LNCAP (cell line): ENCODE results near the gene CREB5.

ENCODE experiments used
- TF ChIP-seq, protein P1 (sequence below): fragments of 450-650 bp; IDR thresholded peaks from 2 replicates; pipeline ENCODE4 v1.5.1; 2017; ENCODE audit warnings: mild to moderate bottlenecking

Gene CREB5

DNA sequence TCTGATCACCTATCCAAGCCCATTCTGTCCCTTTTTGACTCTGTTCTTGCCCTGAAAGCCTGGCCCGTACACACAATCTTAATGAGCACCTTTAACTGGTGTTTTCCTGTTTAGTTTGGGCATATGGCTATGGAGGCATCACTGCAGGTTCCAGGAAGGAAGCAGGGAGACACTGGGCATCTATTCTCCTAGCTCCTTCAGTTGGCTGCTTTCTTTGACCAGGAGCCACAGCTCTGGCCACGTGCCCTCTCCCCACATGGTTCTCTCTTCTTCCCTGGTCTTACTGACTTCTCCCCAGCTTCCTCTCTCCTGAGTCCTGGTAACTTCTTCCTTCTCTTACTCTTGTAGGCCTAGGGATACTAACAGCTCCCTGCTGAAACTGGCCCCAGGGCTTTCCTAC, 144.4 kb downstream of the CREB5 start:
- TF ChIP-seq, protein P1, sequence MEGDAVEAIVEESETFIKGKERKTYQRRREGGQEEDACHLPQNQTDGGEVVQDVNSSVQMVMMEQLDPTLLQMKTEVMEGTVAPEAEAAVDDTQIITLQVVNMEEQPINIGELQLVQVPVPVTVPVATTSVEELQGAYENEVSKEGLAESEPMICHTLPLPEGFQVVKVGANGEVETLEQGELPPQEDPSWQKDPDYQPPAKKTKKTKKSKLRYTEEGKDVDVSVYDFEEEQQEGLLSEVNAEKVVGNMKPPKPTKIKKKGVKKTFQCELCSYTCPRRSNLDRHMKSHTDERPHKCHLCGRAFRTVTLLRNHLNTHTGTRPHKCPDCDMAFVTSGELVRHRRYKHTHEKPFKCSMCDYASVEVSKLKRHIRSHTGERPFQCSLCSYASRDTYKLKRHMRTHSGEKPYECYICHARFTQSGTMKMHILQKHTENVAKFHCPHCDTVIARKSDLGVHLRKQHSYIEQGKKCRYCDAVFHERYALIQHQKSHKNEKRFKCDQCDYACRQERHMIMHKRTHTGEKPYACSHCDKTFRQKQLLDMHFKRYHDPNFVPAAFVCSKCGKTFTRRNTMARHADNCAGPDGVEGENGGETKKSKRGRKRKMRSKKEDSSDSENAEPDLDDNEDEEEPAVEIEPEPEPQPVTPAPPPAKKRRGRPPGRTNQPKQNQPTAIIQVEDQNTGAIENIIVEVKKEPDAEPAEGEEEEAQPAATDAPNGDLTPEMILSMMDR, result no peak

DNA sequence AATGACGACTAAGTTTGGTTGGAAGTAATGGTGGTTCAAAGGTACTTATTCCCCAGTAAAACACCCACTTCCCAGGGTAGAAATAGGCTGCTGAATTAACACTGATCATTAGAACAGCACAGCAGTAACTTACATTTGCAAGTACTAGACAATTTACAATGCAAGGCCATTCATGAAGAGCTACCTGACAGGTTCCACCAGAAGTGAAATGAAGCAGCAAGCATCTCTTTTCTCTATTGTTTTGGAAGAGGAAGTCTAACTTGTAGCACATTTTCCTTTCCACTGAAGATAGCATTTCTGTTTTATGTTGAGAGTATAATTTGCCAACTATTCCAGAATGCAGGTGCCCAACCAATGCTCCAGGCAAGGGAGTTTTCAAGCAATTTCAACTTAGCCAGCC, 145.9 kb downstream of the CREB5 start:
- TF ChIP-seq, protein P1, result no peak

DNA sequence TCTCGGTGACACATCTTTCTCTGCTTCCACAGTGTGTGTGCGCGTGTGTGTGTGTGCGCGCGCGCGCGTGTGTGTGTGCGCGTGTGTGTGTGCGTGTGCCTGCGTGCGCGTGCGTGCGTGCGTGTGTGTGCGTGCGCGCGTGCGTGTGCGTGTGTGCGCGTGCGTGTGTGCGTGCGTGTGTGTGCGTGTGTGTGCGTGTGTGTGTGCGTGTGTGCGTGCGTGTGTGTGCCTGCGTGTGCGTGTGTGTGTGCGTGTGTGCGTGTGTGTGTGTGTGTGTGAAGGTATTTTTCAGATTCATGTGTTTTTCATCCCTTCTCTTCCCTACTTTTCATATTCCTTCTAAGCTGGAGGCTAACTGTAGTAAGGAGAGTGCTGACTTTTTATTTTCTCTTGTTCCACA, 148.4 kb downstream of the CREB5 start:
- TF ChIP-seq, protein P1, result no peak

DNA sequence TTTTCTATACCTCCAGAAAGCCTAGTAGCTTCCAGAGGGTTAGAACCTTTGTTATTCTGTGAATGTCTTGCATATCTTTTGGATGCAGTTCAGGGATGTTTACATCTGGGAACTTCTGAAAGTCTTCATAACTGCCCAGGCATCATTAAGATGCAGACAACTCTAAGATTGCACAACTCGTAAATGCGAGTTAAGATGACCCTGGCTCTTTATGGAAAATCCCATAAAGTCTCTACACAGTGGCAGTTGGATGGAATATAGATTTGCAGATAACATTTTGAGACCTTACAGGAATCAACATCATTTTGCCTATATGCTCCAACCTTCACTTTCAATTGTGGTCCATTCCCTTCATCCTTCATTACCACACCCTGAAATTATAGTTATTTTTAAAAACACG, 151.7 kb downstream of the CREB5 start:
- TF ChIP-seq, protein P1, result no peak

DNA sequence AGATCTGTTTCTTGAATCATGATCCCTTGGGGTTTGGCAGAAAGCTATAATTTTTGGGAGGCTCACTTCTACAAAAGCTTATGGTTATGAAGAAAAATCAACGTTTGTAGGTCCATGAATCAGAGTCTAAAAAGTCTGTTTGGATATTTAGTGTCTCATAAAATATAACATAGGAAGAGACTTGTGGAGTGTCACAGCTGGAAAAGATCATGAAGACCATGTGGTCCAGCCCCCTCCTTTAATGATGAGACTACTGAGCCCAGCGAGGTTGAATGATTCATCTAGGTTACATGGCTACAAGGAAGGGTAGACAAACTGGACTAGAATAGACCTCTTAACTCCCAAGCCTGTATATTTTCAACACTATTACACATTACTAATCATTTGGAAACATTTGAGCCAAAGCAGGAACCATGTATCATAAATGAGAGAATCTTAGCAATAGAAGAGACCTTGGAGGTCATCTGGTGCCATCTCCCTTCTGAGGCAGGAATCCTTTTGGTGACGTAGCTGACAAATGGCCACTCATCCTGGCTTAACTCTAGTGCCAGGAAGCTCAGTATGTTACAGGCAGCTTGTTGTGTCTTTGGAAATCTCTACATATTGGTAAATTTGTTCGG, 152.5 kb downstream of the CREB5 start:
- TF ChIP-seq, protein P1, result no peak

DNA sequence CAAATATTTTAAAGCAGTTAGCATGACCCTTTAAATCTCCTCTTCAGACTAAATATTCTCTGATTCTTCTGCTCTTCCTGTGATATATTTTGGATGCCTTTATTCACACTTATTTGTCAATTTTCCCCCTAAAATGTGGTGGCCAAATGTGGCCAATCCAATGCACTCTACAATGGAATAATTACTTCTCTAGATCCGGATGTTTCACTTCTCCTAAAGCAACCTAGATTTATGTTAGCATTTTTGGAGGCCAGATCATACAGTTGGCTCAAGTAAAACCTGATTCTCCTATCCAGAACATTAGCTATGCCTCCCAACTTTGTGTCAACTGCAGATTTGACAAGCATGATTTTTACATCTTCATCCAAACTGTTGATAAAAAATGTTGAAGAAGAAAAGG, 153.7 kb downstream of the CREB5 start:
- TF ChIP-seq, protein P1, result no peak

DNA sequence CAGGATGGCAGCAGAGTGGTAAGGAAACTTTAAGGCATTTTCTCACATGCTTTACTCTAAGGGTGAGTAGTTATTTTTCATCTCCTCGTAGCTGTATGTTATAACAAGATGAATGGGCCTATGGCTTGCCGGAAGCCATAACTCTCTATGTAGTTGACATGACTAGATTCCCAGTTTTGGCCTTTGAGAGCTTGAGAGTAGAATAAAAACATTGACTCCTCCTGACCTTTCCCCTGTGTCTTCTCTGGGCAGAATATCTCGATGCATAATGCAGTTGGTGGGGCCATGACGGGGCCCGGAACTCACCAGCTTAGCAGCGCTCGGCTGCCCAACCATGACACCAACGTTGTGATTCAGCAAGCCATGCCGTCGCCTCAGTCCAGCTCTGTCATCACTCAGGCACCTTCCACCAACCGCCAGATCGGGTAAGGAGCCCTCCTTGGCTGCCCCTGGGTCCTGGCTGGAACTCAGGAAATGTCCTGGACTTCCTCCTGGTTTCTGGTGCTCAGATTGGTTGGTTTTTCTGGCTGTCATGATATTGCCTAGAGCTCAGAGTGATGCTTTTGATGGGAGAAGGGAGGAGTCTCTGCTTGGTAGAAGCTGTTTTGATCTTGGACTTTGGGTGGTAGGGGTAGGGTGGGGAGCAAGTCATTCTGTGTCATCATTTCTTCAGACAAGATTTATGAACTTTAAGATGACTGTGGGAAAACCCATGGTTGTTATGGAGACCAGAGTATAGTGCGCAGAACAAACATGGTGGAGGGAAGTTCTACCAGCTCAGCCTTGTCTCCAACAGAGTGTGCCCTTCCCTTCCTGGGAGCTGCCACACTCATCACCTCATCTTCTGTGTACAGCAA, 158.0 kb downstream of the CREB5 start:
- TF ChIP-seq, protein P1, result no peak
